GM12878 (cell line): ENCODE measurements around the gene BPTF. TPM values are rescaled to one million over a fixed set of nuclear protein-coding genes. Genes with fewer than 3 reads are reported as not detected.

ENCODE experiments used
- ATAC-seq: fragments of 200-7000 bp; cut with Tn5 transposase; 3 replicates; pipeline ENCODE4 v1.9.1; 2020; ENCODE audit warnings: mild to moderate bottlenecking, moderate library complexity
- BruUV-seq: library from RNA; stranded (reverse); fragments of 400-500 nt; replicated peaks from 2 replicates; lab custom pipeline; 2021; lab: Mats Ljungman, UMichigan
- CTCF ChIA-PET: fragments of 300-600 bp; sonication (Branson Sonifier 250); formaldehyde crosslinking; extraction: SDS; loops from one replicate; lab custom pipeline; 2021; ENCODE audit warnings: inconsistent platforms; lab: Yijun Ruan, JAX
- POLR2A ChIA-PET: fragments of 350-600 bp; formaldehyde crosslinking; extraction: SDS; loops from one replicate; lab custom pipeline; 2021; ENCODE audit warnings: inconsistent platforms; lab: Charles Lee
- RAD21 ChIA-PET: fragments of 300-600 bp; sonication (Branson Sonifier 250); formaldehyde crosslinking; loops from one replicate; lab custom pipeline; 2023; ENCODE audit warnings: antibody characterized with exemption; ENCODE audit not compliant: unreplicated experiment; lab: Charles Lee
- SMC1A ChIA-PET: fragments of 300-600 bp; sonication (Branson Sonifier 250); formaldehyde crosslinking; loops from one replicate; lab custom pipeline; 2023; ENCODE audit not compliant: unreplicated experiment, uncharacterized antibody; lab: Charles Lee
- DNase-seq: peaks from one replicate; pipeline ENCODE4 v3.0.0-alpha.2; 2011; ENCODE audit warnings: low read depth, low spot score
- FAIRE-seq: peaks from 3 replicates; lab custom pipeline; 2011; peaks lifted over from hg19 to GRCh38; lab: Jason Lieb, UNC
- H2AFZ ChIP-seq: 2 replicates; pipeline ENCODE4 v1.6.0; 2011; ENCODE audit warnings: low read depth, low read length, control low read depth; ENCODE audit not compliant: control insufficient read depth
- H3K27ac ChIP-seq: 2 replicates; pipeline ENCODE4 v1.5.1; 2011; ENCODE audit warnings: control low read depth; ENCODE audit not compliant: control insufficient read depth, insufficient read depth
- H3K27me3 ChIP-seq, 2 experiments: replicated peaks in 1 of 2; 2 replicates each; pipeline versions ENCODE4 v1.6.0 to v1.6.1; 2011; ENCODE audit warnings: low read length in 1 of 2; ENCODE audit not compliant: control insufficient read depth in 2 of 2, insufficient read depth in 2 of 2
- H3K36me3 ChIP-seq, 2 experiments: 2 replicates each; pipeline ENCODE4 v1.5.1; 2011; ENCODE audit warnings: low read length in 1 of 2; ENCODE audit not compliant: control insufficient read depth in 2 of 2, insufficient read depth in 2 of 2
- H3K4me1 ChIP-seq: 2 replicates; pipeline ENCODE4 v1.6.1; 2011; ENCODE audit warnings: mild to moderate bottlenecking, low read length, moderate library complexity, mixed read lengths; ENCODE audit not compliant: control insufficient read depth, insufficient read depth
- H3K4me2 ChIP-seq: 2 replicates; pipeline ENCODE4 v1.6.0; 2011; ENCODE audit warnings: control low read depth; ENCODE audit not compliant: control insufficient read depth, insufficient read depth
- H3K4me3 ChIP-seq: fragments of 200-600 bp; sonication (generic); 2 replicates; pipeline ENCODE4 v1.5.1; 2016
- H3K79me2 ChIP-seq: 2 replicates; pipeline ENCODE4 v1.6.0; 2011; ENCODE audit warnings: low read length; ENCODE audit not compliant: control insufficient read depth, insufficient read depth
- H3K9ac ChIP-seq: 2 replicates; pipeline ENCODE4 v1.8.0; 2011; ENCODE audit warnings: low read length, control low read depth, mixed read lengths; ENCODE audit not compliant: control insufficient read depth, insufficient read depth
- H3K9me3 ChIP-seq: replicated peaks from 3 replicates; pipeline ENCODE4 v1.5.1; 2011; ENCODE audit warnings: mild to moderate bottlenecking, low read length; ENCODE audit not compliant: control insufficient read depth, insufficient read depth
- H4K20me1 ChIP-seq: 2 replicates; pipeline ENCODE4 v1.6.0; 2011; ENCODE audit not compliant: control insufficient read depth, insufficient read depth
- CBX3 ChIP-seq: fragments of 200-600 bp; sonication (generic); IDR thresholded peaks from 2 replicates; pipeline ENCODE4 v1.6.1; 2016; ENCODE audit warnings: low read depth, borderline replicate concordance
- JUNB ChIP-seq: IDR thresholded peaks from 2 replicates; pipeline ENCODE4 v1.6.1; 2016; ENCODE audit warnings: antibody characterized with exemption, mild to moderate bottlenecking
- KDM1A ChIP-seq: fragments of 200-600 bp; sonication (generic); IDR thresholded peaks from 2 replicates; pipeline ENCODE4 v1.6.1; 2016; ENCODE audit warnings: borderline replicate concordance
- MAX ChIP-seq: IDR thresholded peaks from 2 replicates; pipeline ENCODE4 v1.6.1; 2012; ENCODE audit warnings: low read depth, low read length, improper control_type of control experiment
- MTA2 ChIP-seq: fragments of 450-650 bp; IDR thresholded peaks from 2 replicates; pipeline ENCODE4 v1.6.1; 2016; ENCODE audit warnings: low read depth, mild to moderate bottlenecking, moderate library complexity
- MXI1 ChIP-seq: fragments of 150-350 bp; IDR thresholded peaks from 2 replicates; pipeline ENCODE4 v1.6.1; 2011; ENCODE audit warnings: low read depth, mild to moderate bottlenecking, inconsistent platforms, low read length, improper control_type of control experiment
- MYC ChIP-seq: IDR thresholded peaks from 2 replicates; pipeline ENCODE4 v1.6.1; 2011; ENCODE audit warnings: mild to moderate bottlenecking, low read length, moderate library complexity, inconsistent platforms; ENCODE audit not compliant: insufficient read depth, insufficient replicate concordance, insufficient read length, severe bottlenecking
- NFYB ChIP-seq: IDR thresholded peaks from 2 replicates; pipeline ENCODE4 v1.6.1; 2011; ENCODE audit warnings: low read depth, mild to moderate bottlenecking, low read length, improper control_type of control experiment, moderate library complexity; ENCODE audit not compliant: insufficient read depth
- NR2C2 ChIP-seq: IDR thresholded peaks from 2 replicates; pipeline ENCODE4 v1.6.1; 2011; ENCODE audit warnings: borderline replicate concordance, low read depth; ENCODE audit not compliant: control insufficient read depth, insufficient read length
- RFX5 ChIP-seq: IDR thresholded peaks from 2 replicates; pipeline ENCODE4 v1.6.1; 2011; ENCODE audit warnings: low read depth, low read length, improper control_type of control experiment
- SIX5 ChIP-seq: IDR thresholded peaks from 2 replicates; pipeline ENCODE4 v1.6.1; 2011; ENCODE audit warnings: mild to moderate bottlenecking, low read depth, low read length, moderate library complexity; ENCODE audit not compliant: severe bottlenecking
- SP1 ChIP-seq: IDR thresholded peaks from one replicate; pipeline ENCODE4 v1.6.1; 2011; ENCODE audit warnings: low read depth, low read length
- STAT3 ChIP-seq: IDR thresholded peaks from 2 replicates; pipeline ENCODE4 v1.6.1; 2011; ENCODE audit warnings: low read depth, low read length, improper control_type of control experiment
- USF1 ChIP-seq: IDR thresholded peaks from 2 replicates; pipeline ENCODE4 v1.6.1; 2011; ENCODE audit warnings: borderline replicate concordance, low read depth, mild to moderate bottlenecking, moderate library complexity, mixed read lengths, low read length; ENCODE audit not compliant: insufficient read depth; ENCODE audit errors: extremely low read length
- ZNF207 ChIP-seq: fragments of 450-650 bp; IDR thresholded peaks from 2 replicates; pipeline ENCODE4 v1.6.1; 2014; ENCODE audit warnings: antibody characterized with exemption, mild to moderate bottlenecking, borderline replicate concordance
- ZNF217 ChIP-seq: fragments of 450-650 bp; IDR thresholded peaks from 2 replicates; pipeline ENCODE4 v1.6.1; 2017; ENCODE audit warnings: antibody characterized with exemption, mild to moderate bottlenecking
- WGBS: methylation state at CpG from one replicate; pipeline ENCODE4 v1.1.6; 2016; ENCODE audit warnings: low lambda C conversion rate; ENCODE audit not compliant: insufficient replicate concordance, insufficient coverage; ENCODE audit errors: missing lambda C conversion rate; 5-methylcytosine and 5-hydroxymethylcytosine counted together
- in situ Hi-C: fragments of 300-500 bp; cut with MboI; formaldehyde crosslinking; loops from 9 replicates; pipeline ENCODE4 v1.14.3; 2018; ENCODE audit warnings: mixed read lengths
- intact Hi-C: fragments of 100-400 bp; cut with micrococcal nuclease; formaldehyde crosslinking; loops from one replicate; pipeline ENCODE4 v1.14.2; 2022; ENCODE audit not compliant: unreplicated experiment
- polyA plus RNA-seq, 11 experiments: library from polyadenylated mRNA; depleted of rRNA in 4 of 11; unstranded in 6 of 11; stranded (reverse) in 5 of 11; fragments of >200 nt; fragmentation: Nextera tagmentation in 4 of 11; fragmentation: Illumina TruSeq in 1 of 11; extraction: Ambion mirVana in 4 of 11; extraction: Trizol in 1 of 11; gene quantifications; 1 replicate in 1 of 11; 2 replicates in 10 of 11; pipeline versions ENCODE4 v1.2.1 to v1.2.3, GENCODE V29; 2011 to 2016; ENCODE audit warnings: inconsistent platforms in 2 of 11, missing spikeins in 2 of 11, low read depth in 1 of 11
- total RNA-seq, 4 experiments: library from RNA; depleted of rRNA in 3 of 4; stranded (reverse); fragments of >200 nt in 3 of 4; fragmentation: Illumina TruSeq in 1 of 4; extraction: Trizol in 1 of 4; gene quantifications; 2 replicates each; pipeline versions ENCODE4 v1.2.1 to v1.2.3, GENCODE V29; 2013 to 2021

Gene BPTF
- total and polyA plus RNA-seq, 10 of the 15 experiments (the other 5 are each of a cell fraction or from before 2014, with no cell fraction given): 19.4 to 78.3 (median 44.8) TPM

GRCh38 chr17:67947325-67947813 lies 122.1 kb downstream of the BPTF start:
- no peaks in the 10 kb centered on the region for H3K9me3 ChIP-seq
- H3K4me2 ChIP-seq: no peak overlapping the region
- WGBS: 94% methylated on average over 5 of the region's 5 CpGs
- no peak for TF ChIP-seq MXI1
- TF ChIP-seq, all 136 proteins: peak for 0
- Histone ChIP-seq H4K20me1 (no peaks in the 10 kb centered on the region), H3K79me2 (no peaks in the 10 kb centered on the region), H3K27me3 (no peaks in the 10 kb centered on the region), H3K4me3 (no peak overlapping the region), H3K27ac (no peak overlapping the region), H3K36me3 (peaks cover 21 to 23% of the 10 kb centered on the region in 2 experiments), H2AFZ (no peak overlapping the region), H3K4me1 (no peaks in the 10 kb centered on the region), H3K9ac (no peak overlapping the region)
- FAIRE-seq (no peak), DNase-seq (no peak), ATAC-seq (no peak)
- no TSS peak for BruUV-seq
- ChIA-PET CTCF (interaction anchor here (1.1 to 1.9 kb wide), 4 partner anchors 11 to 148 kb away, joined by 3 to 7 read pairs (median 4); no protein-coding TSS in a partner anchor), SMC1A (no interaction called here), POLR2A (interaction anchor here (0.6 kb wide), 2 partner anchors 50 to 159 kb away, joined by 3 to 11 read pairs; no protein-coding TSS in a partner anchor), RAD21 (no interaction called here)
- in situ Hi-C loops (no loop called here), intact Hi-C loops (no loop called here)

GRCh38 chr17:67950945-67951344 lies 125.6 kb downstream of the BPTF start:
- peaks cover 6 to 23% of the 10 kb centered on the region in 2 experiments for H3K36me3 ChIP-seq
- no TSS peak for BruUV-seq
- FAIRE-seq: no peak
- WGBS: 100% methylated on average over 2 of the region's 2 CpGs
- H3K79me2 ChIP-seq: no peaks in the 10 kb centered on the region
- POLR2A ChIA-PET: no interaction called here
- RAD21 ChIA-PET: no interaction called here
- no peaks in the 10 kb centered on the region for H3K9me3 ChIP-seq
- no peak overlapping the region for H2AFZ ChIP-seq
- SMC1A ChIA-PET: no interaction called here
- intact Hi-C loops: no loop called here
- no peak overlapping the region for H3K27ac ChIP-seq
- H3K4me1 ChIP-seq: no peaks in the 10 kb centered on the region
- no peak for ATAC-seq
- no peak overlapping the region for H3K9ac ChIP-seq
- CTCF ChIA-PET: no interaction called here
- DNase-seq: no peak
- in situ Hi-C loops: no loop called here
- H3K27me3 ChIP-seq: no peaks in the 10 kb centered on the region
- H3K4me3 ChIP-seq: no peak overlapping the region
- no peaks in the 10 kb centered on the region for H4K20me1 ChIP-seq
- no peak overlapping the region for H3K4me2 ChIP-seq
- TF ChIP-seq MYC: no peak
- TF ChIP-seq MAX: no peak
- no peak for TF ChIP-seq SP1
- no peak for TF ChIP-seq ZNF207
- no peak for TF ChIP-seq RFX5
- no peak for TF ChIP-seq ZNF217
- no peak for TF ChIP-seq STAT3
- no peak for TF ChIP-seq USF1
- no peak for TF ChIP-seq KDM1A
- no peak for TF ChIP-seq NFYB
- TF ChIP-seq JUNB: no peak
- TF ChIP-seq NR2C2: no peak
- no peak for TF ChIP-seq SIX5
- no peak for TF ChIP-seq MTA2
- no peak for TF ChIP-seq CBX3
